Ovary (tissue), 9 donors: Measurements from ENCODE around the gene SAFB2. TPM values are rescaled to one million over a fixed set of nuclear protein-coding genes. Genes with fewer than 3 reads are reported as not detected.
A peak's percentile ranks its signal among the peaks of the same experiment; 100 is the strongest.

Experiments used
- DNase-seq, 5 donors: peaks; one replicate each; pipeline ENCODE4 v3.0.0-alpha.2; 2019 to 2020
- H3K27ac ChIP-seq, 2 donors: fragments of 200-600 bp; one replicate each; pipeline versions ENCODE4 v1.5.1 to v1.8.0; 2019 to 2022
- H3K27me3 ChIP-seq: fragments of 200-600 bp; one replicate; pipeline ENCODE4 v1.8.0; 2022
- H3K36me3 ChIP-seq: fragments of 200-600 bp; sonication (generic); one replicate; pipeline ENCODE4 v1.5.1; 2019
- H3K4me1 ChIP-seq: one replicate; pipeline ENCODE4 v1.8.1; 2013; ENCODE audit warnings: mild to moderate bottlenecking, moderate library complexity; ENCODE audit not compliant: insufficient read depth
- H3K4me3 ChIP-seq: fragments of 200-600 bp; sonication (generic); one replicate; pipeline ENCODE4 v1.5.1; 2017
- H3K9me3 ChIP-seq, 2 donors: fragments of 200-600 bp in 1 of 2; sonication (generic) in 1 of 2; one replicate each; pipeline versions ENCODE4 v1.5.1 to v1.8.1; 2013 to 2019; ENCODE audit warnings: mild to moderate bottlenecking in 1 of 2, moderate library complexity in 1 of 2
- CTCF ChIP-seq, 3 donors: fragments of 450-650 bp in 2 of 3; fragments of 200-600 bp in 1 of 3; IDR thresholded peaks; one replicate each; pipeline versions ENCODE4 v1.5.1 to v1.8.0; 2016 to 2022; ENCODE audit warnings: antibody characterized with exemption in 3 of 3, mild to moderate bottlenecking in 1 of 3
- EP300 ChIP-seq: sonication (generic); formaldehyde crosslinking; IDR thresholded peaks from one replicate; pipeline ENCODE4 v1.6.1; 2017; ENCODE audit warnings: antibody characterized with exemption
- POLR2A ChIP-seq: fragments of 450-650 bp; IDR thresholded peaks from one replicate; pipeline ENCODE4 v1.6.1; 2017; ENCODE audit warnings: antibody characterized with exemption, mild to moderate bottlenecking, moderate library complexity
- WGBS, 3 donors: extraction: QIAGEN DNeasy Blood & Tissue Kit in 1 of 3; methylation state at CpG; one replicate each; pipeline versions ENCODE4 v1.1.5 to v1.1.7; 2013 to 2017; 5-methylcytosine and 5-hydroxymethylcytosine counted together
- intact Hi-C, 4 donors: fragments of 100-400 bp; cut with DNase I; formaldehyde crosslinking; loops; one replicate each; pipeline versions ENCODE4 v1.11.0 to v1.15.1; 2022 to 2023
- polyA plus RNA-seq, 2 donors: library from polyadenylated mRNA; stranded (reverse); fragments of 200-250 nt in 1 of 2; fragments of 350-450 nt in 1 of 2; fragmentation: Illumina TruSeq in 1 of 2; extraction: RNeasy Lipid Tissue Mini Kit (QIAGEN cat#74804) in 1 of 2; gene quantifications; one replicate each; pipeline ENCODE4 v1.2.3, GENCODE V29; 2013 to 2014
- total RNA-seq, 7 donors: library from RNA; depleted of rRNA in 2 of 7; stranded (reverse); fragments of >200 nt in 2 of 7; fragmentation: NEBNext Ultra II Directional in 3 of 7; extraction: Animal tissue kit (Norgen Biotek cat#: 25700) in 3 of 7; gene quantifications; one replicate each; pipeline versions ENCODE4 v1.1.0 to v1.2.4, GENCODE V29; 2016 to 2023
- donor health status: DM: no; HTN: no; CAD: no; lungs with moderate emphysema.
- donor health status: DM: no; HTN: no; CAD: no.
- donor health status: Bipolar disorder and iron deficiency.
- donor health status: DM: yes; HTN: yes; CAD: no.
- donor health status: DM: no; HTN: no; CAD: no.
- donor health status: DM: yes; HTN: yes; CAD: no.

SAFB2 gene
- total and polyA plus RNA-seq, 9 donors, result 51.3 to 173 (median 107) TPM

- peaks cover 20% of the 10 kb centered on the region for H3K4me1 ChIP-seq
Observed at GRCh38 chr19:5632241-5632612, 9.7 kb upstream of the SAFB2 start.

GRCh38 chr19:5631567-5632240, 9.1 kb upstream of the SAFB2 start:
- Histone ChIP-seq H3K27ac (no peak overlapping the region), H3K27me3 (no peaks in the 10 kb centered on the region), H3K4me3 (peak overlapping the region; percentile 3), H3K36me3 (no peaks in the 10 kb centered on the region), H3K4me1 (peaks cover 20% of the 10 kb centered on the region), H3K9me3 (no peaks in the 10 kb centered on the region)
- 56 to 68% (median 68%) methylated on average over 9 of the region's 9 CpGs for WGBS, 3 donors
- TF ChIP-seq EP300, result no peak
- no peak for TF ChIP-seq CTCF (IDR thresholded peaks at IDR 0.05)
- no peak for TF ChIP-seq POLR2A
- intact Hi-C loops, result no loop called here
- DNase-seq, result no peak

More at GRCh38 chr19:5632241-5632612, 9.7 kb upstream of the SAFB2 start:
- Histone ChIP-seq H3K27ac (no peak overlapping the region), H3K27me3 (no peaks in the 10 kb centered on the region), H3K36me3 (no peaks in the 10 kb centered on the region), H3K4me3 (no peak overlapping the region), H3K9me3 (no peaks in the 10 kb centered on the region)
- WGBS, 3 donors, result 74 to 76% (median 75%) methylated on average over 4 of the region's 4 CpGs
- intact Hi-C loops, result no loop called here
- DNase-seq, result no peak
- no peak for TF ChIP-seq CTCF (IDR thresholded peaks at IDR 0.05)
- TF ChIP-seq POLR2A, result no peak
- TF ChIP-seq EP300, result no peak

GRCh38 chr19:5628919-5629481, 6.4 kb upstream of the SAFB2 start:
- intact Hi-C loops, result loop anchor here in 2 of 4 donors (5.0 to 10.0 kb wide), 2 partner anchors 48 to 56 kb away; partner anchors contain the start of genes HSD11B1L (in 1 of the 2) and MICOS13 (in 1 of the 2)
- 47 to 68% (median 52%) methylated on average over 9 of the region's 9 CpGs for WGBS, 3 donors
- peaks cover 27% of the 10 kb centered on the region for H3K4me1 ChIP-seq
- H3K4me3 ChIP-seq, result no peak overlapping the region
- DNase-seq, result no peak
- H3K9me3 ChIP-seq, result no peaks in the 10 kb centered on the region
- no peaks in the 10 kb centered on the region for H3K36me3 ChIP-seq
- no peaks in the 10 kb centered on the region for H3K27me3 ChIP-seq
- TF ChIP-seq POLR2A, result no peak
- no peak for TF ChIP-seq CTCF (IDR thresholded peaks at IDR 0.05)
- no peak for TF ChIP-seq EP300
- no peak overlapping the region for H3K27ac ChIP-seq

- Histone ChIP-seq H3K27me3 (no peaks in the 10 kb centered on the region), H3K4me3 (no peak overlapping the region), H3K27ac (no peak overlapping the region), H3K4me1 (peaks cover 27% of the 10 kb centered on the region), H3K9me3 (no peaks in the 10 kb centered on the region), H3K36me3 (no peaks in the 10 kb centered on the region)
- DNase-seq, result no peak
- 45 to 67% (median 64%) methylated on average over 1 of the region's 1 CpG for WGBS, 3 donors
- intact Hi-C loops, result loop anchor here in 2 of 4 donors (5.0 to 10.0 kb wide), 2 partner anchors 49 to 56 kb away; partner anchors contain the start of genes HSD11B1L (in 1 of the 2) and MICOS13 (in 1 of the 2)
- TF ChIP-seq POLR2A (no peak), EP300 (no peak), CTCF (IDR thresholded peaks at IDR 0.05) (no peak)
Observed at GRCh38 chr19:5628461-5628860, 5.9 kb upstream of the SAFB2 start.
